PC-9 (cell line): ENCODE results near the gene CACNA1S.

ENCODE experiments used
- EZH2 ChIP-seq: fragments of 200-600 bp; sonication (generic); IDR thresholded peaks from 2 replicates; pipeline ENCODE4 v1.8.0; 2017; ENCODE audit warnings: antibody characterized with exemption, low read depth
- TF ChIP-seq, protein P1 (sequence below): fragments of 200-600 bp; sonication (generic); conservative IDR thresholded peaks from 2 replicates; pipeline ENCODE4 v1.6.1; 2017; ENCODE audit warnings: mixed run types, antibody characterized with exemption, mild to moderate bottlenecking, moderate library complexity

DNA sequence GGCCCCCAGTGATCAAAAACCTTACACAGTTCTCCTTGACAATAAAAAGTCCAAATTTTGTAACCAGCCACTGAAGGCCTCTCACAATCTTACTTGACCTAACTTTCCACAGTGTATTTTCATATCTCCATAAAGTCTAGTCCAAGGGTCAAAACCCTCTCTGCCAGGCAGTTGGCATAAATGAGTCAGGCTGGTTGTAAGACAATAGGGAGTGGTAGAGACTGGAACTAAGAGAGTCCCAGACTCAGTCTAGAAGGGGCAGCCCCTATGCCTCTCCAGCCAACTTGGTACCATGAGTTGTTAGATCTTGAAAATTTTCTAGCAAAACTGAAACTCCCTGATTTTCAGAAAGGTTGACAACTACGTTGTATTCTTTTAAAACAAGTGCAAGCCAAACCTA lies 109.7 kb downstream of the CACNA1S start:
- TF ChIP-seq, protein P1, sequence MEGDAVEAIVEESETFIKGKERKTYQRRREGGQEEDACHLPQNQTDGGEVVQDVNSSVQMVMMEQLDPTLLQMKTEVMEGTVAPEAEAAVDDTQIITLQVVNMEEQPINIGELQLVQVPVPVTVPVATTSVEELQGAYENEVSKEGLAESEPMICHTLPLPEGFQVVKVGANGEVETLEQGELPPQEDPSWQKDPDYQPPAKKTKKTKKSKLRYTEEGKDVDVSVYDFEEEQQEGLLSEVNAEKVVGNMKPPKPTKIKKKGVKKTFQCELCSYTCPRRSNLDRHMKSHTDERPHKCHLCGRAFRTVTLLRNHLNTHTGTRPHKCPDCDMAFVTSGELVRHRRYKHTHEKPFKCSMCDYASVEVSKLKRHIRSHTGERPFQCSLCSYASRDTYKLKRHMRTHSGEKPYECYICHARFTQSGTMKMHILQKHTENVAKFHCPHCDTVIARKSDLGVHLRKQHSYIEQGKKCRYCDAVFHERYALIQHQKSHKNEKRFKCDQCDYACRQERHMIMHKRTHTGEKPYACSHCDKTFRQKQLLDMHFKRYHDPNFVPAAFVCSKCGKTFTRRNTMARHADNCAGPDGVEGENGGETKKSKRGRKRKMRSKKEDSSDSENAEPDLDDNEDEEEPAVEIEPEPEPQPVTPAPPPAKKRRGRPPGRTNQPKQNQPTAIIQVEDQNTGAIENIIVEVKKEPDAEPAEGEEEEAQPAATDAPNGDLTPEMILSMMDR = no peak
- TF ChIP-seq EZH2 = no peak
